ENCODE results near the gene MTX1.

GRCh38 chr1:155254228-155254713 is 45.8 kb downstream of the MTX1 start:
- TF ChIP-seq, protein P1, sequence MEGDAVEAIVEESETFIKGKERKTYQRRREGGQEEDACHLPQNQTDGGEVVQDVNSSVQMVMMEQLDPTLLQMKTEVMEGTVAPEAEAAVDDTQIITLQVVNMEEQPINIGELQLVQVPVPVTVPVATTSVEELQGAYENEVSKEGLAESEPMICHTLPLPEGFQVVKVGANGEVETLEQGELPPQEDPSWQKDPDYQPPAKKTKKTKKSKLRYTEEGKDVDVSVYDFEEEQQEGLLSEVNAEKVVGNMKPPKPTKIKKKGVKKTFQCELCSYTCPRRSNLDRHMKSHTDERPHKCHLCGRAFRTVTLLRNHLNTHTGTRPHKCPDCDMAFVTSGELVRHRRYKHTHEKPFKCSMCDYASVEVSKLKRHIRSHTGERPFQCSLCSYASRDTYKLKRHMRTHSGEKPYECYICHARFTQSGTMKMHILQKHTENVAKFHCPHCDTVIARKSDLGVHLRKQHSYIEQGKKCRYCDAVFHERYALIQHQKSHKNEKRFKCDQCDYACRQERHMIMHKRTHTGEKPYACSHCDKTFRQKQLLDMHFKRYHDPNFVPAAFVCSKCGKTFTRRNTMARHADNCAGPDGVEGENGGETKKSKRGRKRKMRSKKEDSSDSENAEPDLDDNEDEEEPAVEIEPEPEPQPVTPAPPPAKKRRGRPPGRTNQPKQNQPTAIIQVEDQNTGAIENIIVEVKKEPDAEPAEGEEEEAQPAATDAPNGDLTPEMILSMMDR (IDR thresholded peaks at IDR 0.05): no peak
- no peak for TF ChIP-seq POLR2A (IDR thresholded peaks at IDR 0.05)
